Gastroesophageal sphincter (tissue), 3 donors: ENCODE measurements around the gene CD200R1L.

ENCODE experiments used
- POLR2A ChIP-seq, 2 donors: fragments of 450-650 bp; IDR thresholded peaks; one replicate each; pipeline ENCODE4 v1.6.1; 2017; ENCODE audit warnings: antibody characterized with exemption in 2 of 2, mild to moderate bottlenecking in 2 of 2, moderate library complexity in 1 of 2
- TF ChIP-seq, protein P1 (sequence below), 4 experiments: fragments of 200-600 bp in 2 of 4; fragments of 450-650 bp in 2 of 4; sonication (generic) in 1 of 4; IDR thresholded peaks; one replicate each; pipeline ENCODE4 v1.5.1; 2017 to 2019; ENCODE audit warnings: antibody characterized with exemption in 4 of 4, mild to moderate bottlenecking in 2 of 4, moderate library complexity in 2 of 4

DNA sequence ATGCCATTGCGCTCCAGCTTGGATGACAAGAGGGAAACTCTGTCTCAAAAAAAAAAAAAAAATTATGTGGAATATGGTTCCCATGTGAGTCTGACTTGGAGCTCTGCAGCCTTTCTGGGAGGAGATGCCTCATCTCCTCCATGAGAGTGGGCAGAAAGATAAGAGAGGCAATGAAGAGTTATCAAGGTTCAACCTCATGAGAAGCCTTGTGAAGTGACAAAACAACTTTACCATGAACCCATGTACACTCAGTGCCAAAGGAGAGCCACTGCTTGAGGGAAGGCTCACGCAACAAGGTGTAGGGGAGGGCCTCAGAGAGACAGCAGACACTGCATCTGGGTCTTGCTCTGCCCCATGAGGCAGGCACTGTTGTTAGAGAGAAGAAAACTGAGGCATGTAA, 75.7 kb downstream of the CD200R1L start:
- TF ChIP-seq POLR2A (IDR thresholded peaks at IDR 0.05) = no peak
- TF ChIP-seq, protein P1, sequence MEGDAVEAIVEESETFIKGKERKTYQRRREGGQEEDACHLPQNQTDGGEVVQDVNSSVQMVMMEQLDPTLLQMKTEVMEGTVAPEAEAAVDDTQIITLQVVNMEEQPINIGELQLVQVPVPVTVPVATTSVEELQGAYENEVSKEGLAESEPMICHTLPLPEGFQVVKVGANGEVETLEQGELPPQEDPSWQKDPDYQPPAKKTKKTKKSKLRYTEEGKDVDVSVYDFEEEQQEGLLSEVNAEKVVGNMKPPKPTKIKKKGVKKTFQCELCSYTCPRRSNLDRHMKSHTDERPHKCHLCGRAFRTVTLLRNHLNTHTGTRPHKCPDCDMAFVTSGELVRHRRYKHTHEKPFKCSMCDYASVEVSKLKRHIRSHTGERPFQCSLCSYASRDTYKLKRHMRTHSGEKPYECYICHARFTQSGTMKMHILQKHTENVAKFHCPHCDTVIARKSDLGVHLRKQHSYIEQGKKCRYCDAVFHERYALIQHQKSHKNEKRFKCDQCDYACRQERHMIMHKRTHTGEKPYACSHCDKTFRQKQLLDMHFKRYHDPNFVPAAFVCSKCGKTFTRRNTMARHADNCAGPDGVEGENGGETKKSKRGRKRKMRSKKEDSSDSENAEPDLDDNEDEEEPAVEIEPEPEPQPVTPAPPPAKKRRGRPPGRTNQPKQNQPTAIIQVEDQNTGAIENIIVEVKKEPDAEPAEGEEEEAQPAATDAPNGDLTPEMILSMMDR (IDR thresholded peaks at IDR 0.05) = no peak
